AG10803 (cell line): ENCODE results near the gene CDK15.

Source experiments
- DNase-seq: peaks from one replicate; pipeline ENCODE4 v3.0.0; 2010; ENCODE audit warnings: low read depth
- H3K4me3 ChIP-seq: 2 replicates; pipeline ENCODE4 v1.5.1; 2011; ENCODE audit warnings: mild to moderate bottlenecking, low read length, control low read depth
- CTCF ChIP-seq: conservative IDR thresholded peaks from 2 replicates; pipeline ENCODE4 v1.5.1; 2011; ENCODE audit warnings: mild to moderate bottlenecking, low read length, control low read depth, inconsistent platforms

CDK15 gene

GRCh38 chr2:201906777-201907562 is 100.6 kb downstream of the CDK15 start:
- H3K4me3 ChIP-seq = no peak overlapping the region
- no peak for DNase-seq
- TF ChIP-seq CTCF = no peak

- TF ChIP-seq CTCF = no peak
- H3K4me3 ChIP-seq = no peak overlapping the region
- no peak for DNase-seq
Observed at GRCh38 chr2:201907563-201907881, 101.2 kb downstream of the CDK15 start.

- TF ChIP-seq CTCF = no peak
- DNase-seq = no peak
- H3K4me3 ChIP-seq = no peak overlapping the region
Observed at GRCh38 chr2:201908901-201909300, 102.6 kb downstream of the CDK15 start.

GRCh38 chr2:201909348-201909747 is 103.0 kb downstream of the CDK15 start:
- DNase-seq = peak; percentile 73
- peak overlapping the region; percentile 46 for H3K4me3 ChIP-seq
- no peak for TF ChIP-seq CTCF

- peak; percentile 76 for DNase-seq
- H3K4me3 ChIP-seq = peak overlapping the region; percentile 46
- TF ChIP-seq CTCF = no peak
Observed at GRCh38 chr2:201909961-201910361, 103.6 kb downstream of the CDK15 start.

GRCh38 chr2:201911372-201911771 is 105.0 kb downstream of the CDK15 start:
- no peak overlapping the region for H3K4me3 ChIP-seq
- no peak for DNase-seq
- no peak for TF ChIP-seq CTCF

- H3K4me3 ChIP-seq = no peak overlapping the region
- no peak for DNase-seq
- TF ChIP-seq CTCF = no peak
Observed at GRCh38 chr2:201913201-201913600, 106.9 kb downstream of the CDK15 start.
